Measurements from ENCODE around the gene DRC1.
"Not testable (repeated sequence)": the region's sequence is repeated elsewhere in the genome, so short reads cannot be mapped to it uniquely, and the experiment has no call there.

Gene DRC1

DNA sequence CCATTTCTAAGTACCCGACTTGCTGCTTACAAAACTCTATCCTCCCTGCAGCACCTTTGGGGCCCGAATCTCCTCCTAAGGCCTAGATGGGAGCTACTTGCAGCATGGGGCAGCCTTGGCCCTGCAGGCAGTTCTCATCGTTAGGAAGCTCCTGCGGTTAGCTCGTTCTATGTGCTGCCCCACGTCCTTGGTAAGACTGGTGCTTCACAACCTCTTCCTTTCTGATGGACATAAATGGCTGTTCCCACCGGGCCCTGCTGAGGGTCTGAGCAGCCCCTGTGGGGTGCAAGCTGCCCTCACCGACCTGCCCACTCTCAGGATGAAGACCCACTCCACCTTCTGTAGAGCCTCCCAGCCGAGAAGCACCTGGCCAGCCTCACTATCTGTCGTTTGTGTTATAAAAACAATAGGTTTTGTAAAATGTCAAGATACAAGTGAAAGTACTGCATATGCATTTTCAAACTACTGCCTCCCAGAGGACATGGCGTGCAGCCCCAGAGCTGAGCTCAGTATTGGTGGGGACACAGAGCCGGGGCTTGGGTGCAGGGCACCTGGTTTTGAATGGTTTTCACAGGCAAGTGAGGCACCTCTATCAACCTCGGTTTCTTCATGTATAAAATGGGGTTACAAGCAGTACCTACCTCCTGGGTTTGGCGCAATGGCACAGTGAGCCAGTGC, 56.8 kb downstream of the DRC1 start:
- no peak for TF ChIP-seq ZNF274 (IDR thresholded peaks at IDR 0.05; ENCODE audit: low read depth, low read length)
- no peak overlapping the region for H3K4me3 ChIP-seq (ENCODE audit: low read length)

- TF ChIP-seq ZNF274 (IDR thresholded peaks at IDR 0.05; ENCODE audit: low read depth, low read length): no peak
- no peak overlapping the region for H3K4me3 ChIP-seq (ENCODE audit: low read length)
These were observed 58.4 kb downstream of the DRC1 start for GRCh38 chr2:26459991-26460612.

DNA sequence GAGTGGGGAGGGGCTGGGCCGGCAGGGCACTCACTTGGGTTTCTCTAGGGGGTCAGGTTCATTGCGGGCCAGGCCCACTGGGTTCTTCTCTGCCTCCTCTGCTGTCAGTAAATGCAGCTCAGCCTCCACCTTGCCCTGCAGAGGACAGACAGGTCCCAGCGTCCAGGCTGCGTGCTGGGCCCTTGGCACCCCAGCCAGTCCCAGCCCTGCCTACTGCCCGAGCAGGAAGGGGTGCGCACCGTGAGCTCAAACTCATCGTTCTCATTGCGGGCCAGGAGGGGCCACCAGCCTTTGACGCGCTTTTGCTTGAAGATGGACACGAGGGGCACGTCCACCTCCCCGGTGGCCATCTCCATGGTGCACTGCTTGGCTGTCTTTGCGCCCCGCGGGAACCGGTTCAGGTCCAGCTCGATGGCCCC, 58.9 kb downstream of the DRC1 start:
- no peak overlapping the region for H3K4me3 ChIP-seq (ENCODE audit: low read length)
- no peak for TF ChIP-seq ZNF274 (IDR thresholded peaks at IDR 0.05; ENCODE audit: low read depth, low read length)

DNA sequence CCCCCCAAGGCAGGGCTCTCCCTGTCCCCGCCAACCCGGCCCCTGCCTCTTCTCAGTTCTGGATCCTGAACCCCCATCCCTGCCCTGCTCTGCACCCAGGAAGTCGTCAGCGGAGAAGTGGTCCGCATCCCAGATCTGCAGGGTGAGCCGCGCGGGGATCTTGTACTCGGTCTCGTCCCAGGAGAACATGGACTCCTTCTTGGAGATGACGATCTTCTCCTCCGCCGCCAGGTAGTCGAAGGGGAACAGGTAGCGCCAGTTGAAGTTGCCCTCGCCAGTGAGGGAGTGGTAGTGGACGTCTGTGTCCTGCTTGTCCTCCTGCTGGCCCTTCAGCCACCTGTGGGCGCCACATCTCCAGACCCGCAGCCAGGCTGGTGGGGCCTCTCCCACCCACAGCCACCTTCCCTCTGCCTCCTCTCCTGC, 59.9 kb downstream of the DRC1 start:
- TF ChIP-seq ZNF274 (IDR thresholded peaks at IDR 0.05; ENCODE audit: low read depth, low read length): no peak
- no peak overlapping the region for H3K4me3 ChIP-seq (ENCODE audit: low read length)

DNA sequence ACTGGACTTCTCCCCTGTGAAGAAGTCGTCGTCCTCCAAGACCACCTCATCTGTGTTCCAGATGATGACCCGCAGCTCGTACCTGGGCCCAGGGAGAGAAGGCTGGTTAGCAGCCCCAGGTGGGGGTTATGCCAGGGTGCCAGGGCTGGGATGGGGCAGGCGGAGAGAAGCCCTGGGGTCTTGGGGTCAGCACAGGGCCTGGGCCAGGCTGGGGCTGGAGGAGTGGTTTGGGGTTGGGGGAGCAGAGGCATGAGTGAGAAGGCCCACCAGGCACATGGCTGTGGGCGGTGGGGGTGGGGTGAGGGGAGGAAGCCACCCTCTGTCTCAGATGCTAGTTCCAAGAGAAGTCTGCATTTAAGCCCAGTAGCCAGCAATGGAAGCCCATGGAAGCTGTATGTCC, 60.4 kb downstream of the DRC1 start:
- H3K4me3 ChIP-seq (ENCODE audit: low read length): no peak overlapping the region

GRCh38 chr2:26462511-26463243, 61.0 kb downstream of the DRC1 start:
- TF ChIP-seq ZNF274 (IDR thresholded peaks at IDR 0.05; ENCODE audit: low read depth, low read length): no peak
- H3K4me3 ChIP-seq (ENCODE audit: low read length): no peak overlapping the region

More for the DNA sequence above, 60.4 kb downstream of the DRC1 start:
- TF ChIP-seq ZNF274 (IDR thresholded peaks at IDR 0.05; ENCODE audit: low read depth, low read length): no peak

GRCh38 chr2:26463244-26464192, 61.8 kb downstream of the DRC1 start:
- TF ChIP-seq ZNF274 (IDR thresholded peaks at IDR 0.05; ENCODE audit: low read depth, low read length): no peak
- H3K4me3 ChIP-seq (ENCODE audit: low read length): no peak overlapping the region

- no peak for TF ChIP-seq ZNF274 (IDR thresholded peaks at IDR 0.05; ENCODE audit: low read depth, low read length)
- no peak overlapping the region for H3K4me3 ChIP-seq (ENCODE audit: low read length)
These were observed 62.9 kb downstream of the DRC1 start for GRCh38 chr2:26464390-26465265.

GRCh38 chr2:26465266-26465925, 63.7 kb downstream of the DRC1 start:
- no peak for TF ChIP-seq ZNF274 (IDR thresholded peaks at IDR 0.05; ENCODE audit: low read depth, low read length)
- no peak overlapping the region for H3K4me3 ChIP-seq (ENCODE audit: low read length)

DNA sequence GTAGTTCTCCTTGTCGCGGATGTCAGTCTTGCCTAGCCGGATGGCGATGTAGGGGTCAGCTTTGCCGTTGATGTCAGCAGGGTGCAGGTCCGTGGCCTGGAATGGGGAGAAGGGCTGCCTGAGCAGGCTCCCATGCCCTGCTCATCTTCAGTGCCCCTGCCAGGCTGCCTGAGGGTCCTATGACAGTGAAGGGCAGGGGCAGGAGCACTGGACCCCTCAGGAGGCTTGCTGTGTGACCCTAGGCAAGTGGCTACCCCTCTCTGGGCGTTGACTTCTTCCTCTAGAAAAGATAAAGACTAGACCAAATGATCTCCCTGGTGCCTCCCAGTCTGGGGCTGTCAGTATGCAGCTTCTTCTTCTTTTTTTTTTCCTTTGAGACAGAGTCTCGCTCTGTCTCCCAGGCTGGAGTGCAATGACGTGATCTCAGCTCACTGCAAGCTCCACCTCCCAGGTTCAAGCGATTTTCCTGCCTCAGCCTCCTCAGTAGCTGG, 64.3 kb downstream of the DRC1 start:
- TF ChIP-seq ZNF274 (IDR thresholded peaks at IDR 0.05; ENCODE audit: low read depth, low read length): no peak
- no peak overlapping the region for H3K4me3 ChIP-seq (ENCODE audit: low read length)

DNA sequence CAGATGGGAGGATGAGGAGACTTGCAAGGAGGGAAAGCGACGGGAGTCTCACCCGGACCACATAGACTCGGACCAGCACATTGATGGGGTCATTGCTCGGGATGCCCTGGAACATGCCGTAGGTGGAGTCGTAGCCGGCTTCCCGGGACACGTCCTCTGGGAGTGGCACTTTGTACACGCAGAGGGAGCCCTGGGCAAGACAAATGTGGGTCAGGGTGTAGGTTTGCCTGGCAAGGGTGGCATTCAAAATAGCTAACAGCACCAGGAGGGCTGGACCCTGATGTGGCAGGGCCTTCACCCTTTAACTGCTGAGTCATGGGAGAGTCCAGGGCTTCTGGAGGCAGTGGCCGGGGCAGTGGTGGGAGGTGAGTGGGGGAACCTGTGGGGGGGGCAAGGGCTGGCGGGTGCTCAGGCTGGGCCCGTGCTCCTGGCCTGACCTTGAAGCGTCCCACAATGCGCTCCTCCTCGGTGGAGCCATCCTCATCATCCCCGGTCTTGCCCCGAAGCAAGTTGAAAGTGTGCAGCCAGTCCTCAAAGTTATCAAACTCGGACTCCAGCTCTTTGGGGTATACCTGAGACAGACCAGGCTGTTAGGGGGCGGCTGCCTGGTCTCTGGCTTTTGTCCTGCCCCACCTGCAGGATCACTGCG, 65.1 kb downstream of the DRC1 start:
- no peak overlapping the region for H3K4me3 ChIP-seq (ENCODE audit: low read length)
- TF ChIP-seq ZNF274 (IDR thresholded peaks at IDR 0.05; ENCODE audit: low read depth, low read length): no peak

- H3K4me3 ChIP-seq (ENCODE audit: low read length): not testable (repeated sequence)
These were observed 66.8 kb downstream of the DRC1 start for GRCh38 chr2:26468544-26468943.
